GM19438 (cell line): ENCODE data around the gene ACTR5.
"Not testable (repeated sequence)": the region's sequence is repeated elsewhere in the genome, so short reads cannot be mapped to it uniquely, and the experiment has no call there.

Experiments
- ATAC-seq: cut with Tn5 transposase; IDR thresholded peaks from one replicate; pipeline ENCODE4 v1.9.1; 2021; ENCODE audit warnings: low read depth; ENCODE audit not compliant: unreplicated experiment

Gene ACTR5

DNA sequence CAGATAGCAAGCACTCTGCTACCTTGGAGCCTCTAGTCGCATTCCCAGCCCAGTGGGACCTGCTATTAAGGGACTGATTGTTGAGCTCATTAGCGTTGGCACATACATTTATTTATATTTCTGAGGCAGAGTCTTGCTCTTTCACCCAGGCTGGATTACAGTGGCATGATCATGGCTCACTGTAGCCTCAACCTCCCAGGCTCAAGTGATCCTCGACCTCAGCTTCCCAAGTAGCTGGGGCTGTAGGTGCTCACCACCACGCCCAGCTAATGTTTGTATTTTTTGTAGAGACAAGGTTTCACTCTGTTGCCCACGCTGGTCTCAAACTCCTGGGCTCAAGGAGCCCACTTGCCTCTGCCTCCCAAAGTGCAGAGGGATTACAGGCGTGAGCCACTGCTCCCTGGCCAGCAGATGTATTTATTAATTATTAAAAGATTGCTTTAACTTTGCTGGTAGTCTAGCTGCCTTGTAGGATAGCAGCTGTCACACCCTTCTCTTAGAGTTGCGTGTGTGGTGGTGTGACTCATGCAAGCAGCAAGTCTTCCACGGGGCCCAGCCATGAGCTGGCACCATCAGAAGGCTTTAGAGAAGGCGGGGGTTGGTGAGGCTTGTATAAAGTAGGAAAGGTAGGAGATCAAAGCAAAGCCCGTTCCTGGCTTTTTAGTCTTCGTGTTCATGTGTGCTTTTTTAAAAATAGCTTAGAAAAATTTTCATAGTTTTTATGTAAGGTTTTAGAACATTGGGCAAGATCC is 16.5 kb downstream of the ACTR5 start:
- no peak for ATAC-seq

DNA sequence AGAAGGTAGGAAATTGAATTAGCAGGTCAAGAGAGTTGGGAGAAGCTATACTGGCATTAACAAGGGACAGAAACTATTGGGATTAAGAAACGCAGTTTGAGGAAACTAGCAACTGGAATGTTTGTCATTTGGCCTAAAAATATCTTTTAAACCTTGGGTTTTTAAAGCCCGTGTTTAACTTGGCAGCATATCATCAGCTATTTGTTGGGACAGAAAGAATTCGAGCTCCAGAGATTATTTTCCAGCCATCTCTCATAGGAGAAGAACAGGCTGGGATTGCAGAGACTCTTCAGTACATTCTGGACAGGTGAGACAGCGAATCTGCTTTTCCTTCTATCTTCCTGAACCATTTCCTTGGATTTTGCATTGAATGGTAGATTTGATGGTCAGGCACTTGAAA is 17.8 kb downstream of the ACTR5 start:
- no peak for ATAC-seq

GRCh38 chr20:38769376-38770295 is 21.4 kb downstream of the ACTR5 start:
- ATAC-seq = no peak

DNA sequence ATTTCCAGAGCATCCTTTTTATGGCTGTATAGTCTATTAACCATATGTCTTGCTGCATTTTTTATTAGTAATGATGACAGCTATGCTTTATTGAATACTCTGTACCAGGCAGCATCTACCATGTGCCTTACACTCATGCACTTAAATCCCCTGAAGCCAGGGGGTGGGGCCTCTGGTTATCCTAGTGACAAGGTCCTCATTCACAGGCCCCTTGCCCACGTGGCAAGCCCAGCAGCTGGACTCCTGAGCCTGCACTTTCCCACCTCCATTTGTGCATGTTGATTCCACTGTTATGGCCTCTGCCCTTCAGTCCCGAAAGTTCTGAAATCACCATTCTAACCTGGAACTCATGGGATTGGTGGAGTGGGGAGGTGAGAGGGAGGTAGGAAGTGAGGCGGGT is 22.3 kb downstream of the ACTR5 start:
- ATAC-seq = no peak

DNA sequence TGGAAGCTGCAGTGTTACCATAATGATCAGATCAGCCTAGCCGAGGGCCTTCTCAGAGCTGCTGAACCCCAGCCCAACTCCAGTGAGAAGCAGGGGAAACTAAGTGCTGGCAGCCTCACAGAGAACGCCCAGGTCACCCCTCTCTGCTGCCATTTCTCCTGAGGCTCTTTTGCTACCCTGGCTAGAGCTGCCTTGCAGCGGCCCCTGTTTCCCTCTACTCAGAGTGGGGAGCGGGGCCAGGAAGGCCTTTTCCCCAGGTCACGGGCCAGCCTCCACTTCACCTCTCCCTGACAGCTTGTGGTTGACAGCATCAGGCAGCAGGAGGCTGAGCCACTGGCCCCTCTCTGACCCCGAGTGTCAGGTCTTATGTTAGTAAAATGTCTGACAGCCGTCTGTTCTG is 22.7 kb downstream of the ACTR5 start:
- no peak for ATAC-seq

DNA sequence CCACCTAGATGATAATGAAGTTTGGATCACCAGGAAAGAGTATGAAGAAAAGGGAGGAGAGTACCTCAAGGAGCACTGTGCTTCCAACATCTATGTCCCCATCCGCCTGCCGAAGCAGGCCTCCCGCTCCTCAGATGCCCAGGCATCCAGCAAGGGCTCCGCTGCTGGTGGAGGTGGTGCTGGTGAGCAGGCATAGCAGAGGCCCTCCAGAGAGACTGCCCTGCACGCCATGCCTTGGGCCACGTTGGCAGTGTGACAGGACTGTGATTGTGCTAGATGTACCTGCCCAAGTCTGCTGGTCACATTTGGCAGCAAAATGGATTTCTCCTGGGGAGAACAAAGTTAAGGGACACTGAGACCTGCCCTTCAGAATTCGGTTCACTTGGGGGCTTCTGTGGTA is 23.4 kb downstream of the ACTR5 start:
- no peak for ATAC-seq

GRCh38 chr20:38774167-38774566 is 25.9 kb downstream of the ACTR5 start:
- ATAC-seq = no peak

DNA sequence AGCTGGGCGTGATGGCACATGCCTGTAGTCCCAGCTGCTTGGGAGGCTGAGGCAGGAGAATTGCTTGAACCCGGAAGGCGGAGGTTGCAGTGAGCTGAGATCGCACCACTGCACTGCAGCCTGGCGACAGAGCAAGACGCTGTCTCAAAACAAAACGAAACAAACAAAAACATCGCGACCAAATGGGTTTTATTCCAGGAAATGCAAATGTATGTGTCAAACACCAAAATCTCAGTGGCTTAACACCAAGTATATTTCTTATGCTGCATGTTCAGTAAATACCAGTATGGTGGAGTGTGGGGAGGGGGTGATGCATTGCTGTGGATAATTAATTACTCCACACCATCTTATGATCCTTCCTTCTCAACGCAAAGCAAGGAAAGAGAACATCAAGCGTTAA is 28.1 kb downstream of the ACTR5 start:
- no peak for ATAC-seq

- no peak for ATAC-seq
Observed at GRCh38 chr20:38779247-38780097, 31.2 kb downstream of the ACTR5 start.

- ATAC-seq = no peak
Observed at GRCh38 chr20:38782275-38782674, 34.0 kb downstream of the ACTR5 start.

GRCh38 chr20:38787870-38788269 is 39.6 kb downstream of the ACTR5 start:
- ATAC-seq = no peak

GRCh38 chr20:38789503-38790199 is 41.4 kb downstream of the ACTR5 start:
- ATAC-seq = no peak

DNA sequence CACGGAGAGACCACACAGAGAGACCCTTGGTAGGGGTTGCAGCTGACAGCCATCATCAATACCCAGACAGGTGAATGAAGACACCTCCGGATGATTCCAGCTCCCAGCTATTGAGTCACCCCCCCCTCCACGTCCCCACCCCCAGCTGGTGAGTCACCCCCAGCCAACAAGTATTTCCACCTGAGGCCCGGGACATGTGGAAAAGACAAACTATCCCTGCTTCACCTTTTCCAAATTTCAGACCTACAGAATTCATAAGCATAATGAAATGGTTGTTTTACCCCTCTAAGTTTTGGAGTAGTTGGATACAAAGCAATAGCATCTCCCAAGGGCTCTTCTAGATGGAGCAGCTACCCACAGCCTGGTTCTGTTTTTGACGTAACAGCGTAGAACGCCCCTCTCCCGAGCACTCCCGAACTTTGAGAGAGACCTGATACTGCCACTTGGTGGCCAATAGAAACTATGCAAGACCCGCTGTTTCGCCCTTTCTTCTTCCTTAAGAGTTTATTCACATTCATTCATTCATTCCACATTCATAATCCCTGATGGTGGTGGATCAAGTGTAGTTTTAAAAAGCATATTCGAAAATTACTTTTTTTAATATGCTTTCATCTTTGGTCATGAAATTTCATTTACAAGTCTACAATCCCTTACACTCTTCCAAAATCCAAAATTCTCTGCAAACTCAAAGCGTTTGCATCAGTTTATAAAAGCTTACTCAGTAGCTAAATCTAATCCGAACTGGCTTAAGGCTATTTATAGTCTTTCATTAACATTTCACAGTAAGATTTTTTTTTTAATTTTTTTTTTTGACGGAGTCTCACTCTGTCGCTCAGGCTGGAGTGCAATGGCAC is 42.2 kb downstream of the ACTR5 start:
- ATAC-seq = no peak

DNA sequence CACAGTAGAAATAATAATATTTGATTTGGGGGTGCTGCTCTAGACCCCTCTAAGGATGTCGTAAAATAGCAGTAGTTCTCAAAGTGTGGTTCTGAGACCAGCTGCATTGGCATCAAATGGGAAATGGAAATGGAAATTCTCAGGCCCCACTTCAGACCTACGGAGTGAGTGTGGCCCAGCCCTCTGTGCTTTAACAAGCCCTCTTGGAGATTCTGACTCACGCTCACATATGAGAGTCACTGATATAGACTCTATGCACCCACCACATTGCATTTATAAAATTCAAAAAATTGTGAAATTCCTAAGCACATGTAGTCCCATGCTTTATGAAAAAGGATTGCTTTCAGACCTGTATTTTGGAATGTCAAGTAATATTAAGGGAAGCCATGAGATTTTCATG is 43.0 kb downstream of the ACTR5 start:
- no peak for ATAC-seq

GRCh38 chr20:38791940-38792339 is 43.7 kb downstream of the ACTR5 start:
- no peak for ATAC-seq

DNA sequence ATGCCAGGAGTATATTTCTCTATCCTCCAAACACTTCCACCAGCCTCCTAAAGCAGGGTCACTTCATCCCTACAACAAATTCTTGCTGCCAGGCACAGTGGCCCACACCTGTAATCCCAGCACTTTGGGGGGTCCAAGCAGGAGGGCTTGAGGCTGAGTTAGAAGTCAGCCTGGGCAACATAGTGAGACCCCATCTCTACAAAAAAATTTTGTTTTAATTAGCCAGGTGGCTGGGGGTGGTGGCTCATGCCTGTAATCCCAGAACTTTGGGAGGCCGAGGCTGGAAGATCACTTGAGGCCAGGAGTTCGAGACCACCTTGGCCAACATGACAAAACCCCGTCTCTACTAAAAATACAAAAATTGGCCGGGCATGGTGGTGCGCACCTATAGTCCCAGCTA is 45.8 kb downstream of the ACTR5 start:
- not testable (repeated sequence) for ATAC-seq

GRCh38 chr20:38798266-38798665 is 50.0 kb downstream of the ACTR5 start:
- ATAC-seq = no peak

DNA sequence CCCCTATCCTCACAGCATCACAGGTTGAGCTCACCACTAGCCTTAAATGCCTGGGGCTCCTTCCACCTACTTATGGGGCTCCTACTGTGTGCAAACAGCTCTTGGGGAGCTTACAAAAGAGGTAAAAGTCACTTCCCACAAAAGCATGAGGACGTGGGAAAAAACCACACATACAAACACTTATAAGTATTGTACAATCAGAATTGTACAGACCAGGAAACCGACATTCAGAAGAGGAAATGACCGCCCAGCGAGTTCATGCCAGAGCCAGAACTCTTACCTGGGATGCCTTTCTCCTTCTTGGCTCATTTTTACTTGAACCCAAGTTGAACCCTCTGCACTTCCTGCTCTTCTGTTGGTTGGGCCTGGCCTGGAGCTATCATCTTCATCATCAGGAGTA is 50.9 kb downstream of the ACTR5 start:
- ATAC-seq = no peak

DNA sequence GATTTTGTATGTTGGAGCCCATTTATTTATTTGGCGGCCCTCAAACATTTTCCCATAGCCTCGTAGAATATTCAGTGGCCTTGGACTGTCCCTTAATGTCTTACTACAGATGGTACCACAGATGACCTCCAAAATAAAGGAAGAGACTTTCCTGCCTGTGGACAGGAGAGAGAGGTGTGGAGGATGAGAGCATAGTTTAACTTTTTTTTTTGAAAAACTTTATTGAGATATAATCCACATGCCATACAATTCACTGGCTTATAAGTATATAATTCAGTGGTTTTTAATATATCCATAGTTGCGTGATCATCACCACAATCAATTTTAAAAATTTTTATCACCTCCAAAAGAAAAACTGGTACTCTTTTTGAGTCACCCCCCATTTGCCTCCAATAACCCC is 52.6 kb downstream of the ACTR5 start:
- no peak for ATAC-seq
